A549 (cell line): ENCODE data around the gene PRPS1L1.

Source experiments
- CTCF ChIP-seq: fragments of >200 bp; sonication (Bioruptor Twin); formaldehyde crosslinking; IDR thresholded peaks from 3 replicates; pipeline ENCODE4 v1.5.1; 2016
- FOSB ChIP-seq: fragments of 250-450 bp; sonication (Bioruptor Pico); IDR thresholded peaks from 2 replicates; pipeline ENCODE4 v1.5.0; 2020; ENCODE audit warnings: mild to moderate bottlenecking, moderate library complexity
- MAFK ChIP-seq: fragments of 450-650 bp; IDR thresholded peaks from 2 replicates; pipeline ENCODE4 v1.6.1; 2014; ENCODE audit not compliant: partially characterized antibody
- POLR2A ChIP-seq: IDR thresholded peaks from 2 replicates; pipeline ENCODE4 v1.6.1; 2012; ENCODE audit warnings: mild to moderate bottlenecking, low read length

- no peak for TF ChIP-seq CTCF
- no peak for TF ChIP-seq MAFK
- no peak for TF ChIP-seq POLR2A
- TF ChIP-seq FOSB (CRISPR knock-in tag) = no peak
Observed at GRCh38 chr7:17998692-17999091, 29.0 kb downstream of the PRPS1L1 start.
